WTC11 (cell line): Measurements from ENCODE around the gene RAPGEF2. TPM values are rescaled to one million over a fixed set of nuclear protein-coding genes. Genes with fewer than 3 reads are reported as not detected.

Source experiments
- ATAC-seq: fragments of 200-7000 bp; cut with Tn5 transposase; 2 replicates; pipeline ENCODE4 v1.10.0; 2021; ENCODE audit warnings: mild to moderate bottlenecking, moderate library complexity
- CTCF ChIA-PET: fragments of 300-600 bp; sonication (Branson Sonifier 250); formaldehyde crosslinking; loops from one replicate; lab custom pipeline; 2021; ENCODE audit warnings: antibody characterized with exemption; lab: Charles Lee
- POLR2A ChIA-PET: fragments of 350-600 bp; sonication (Branson Sonifier 250); formaldehyde crosslinking; loops from one replicate; lab custom pipeline; 2021; ENCODE audit warnings: antibody characterized with exemption; lab: Charles Lee
- DNase-seq: peaks from one replicate; pipeline ENCODE4 v3.0.0; 2021; ENCODE audit warnings: low spot score
- H3K27ac Mint-ChIP-seq: 2 replicates; pipeline ENCODE4 v1.8.0; 2021; ENCODE audit warnings: mixed read lengths
- H3K27me3 Mint-ChIP-seq: 2 replicates; pipeline ENCODE4 v1.8.0; 2021; ENCODE audit warnings: low read depth, mild to moderate bottlenecking, moderate library complexity, mixed read lengths
- H3K36me3 Mint-ChIP-seq: 2 replicates; pipeline ENCODE4 v1.8.0; 2021; ENCODE audit warnings: mixed read lengths
- H3K4me1 Mint-ChIP-seq: 2 replicates; pipeline ENCODE4 v1.8.0; 2022; ENCODE audit warnings: mixed read lengths
- H3K4me3 Mint-ChIP-seq: 2 replicates; pipeline ENCODE4 v1.8.0; 2021; ENCODE audit warnings: mild to moderate bottlenecking, moderate library complexity, mixed read lengths
- H3K9me3 Mint-ChIP-seq: 2 replicates; pipeline ENCODE4 v1.8.0; 2021; ENCODE audit warnings: mixed read lengths
- ATF1 ChIP-seq: sonication (generic); formaldehyde crosslinking; IDR thresholded peaks from 2 replicates; pipeline ENCODE4 v1.8.1; 2023; ENCODE audit warnings: mild to moderate bottlenecking, moderate library complexity, missing genetic modification reagents
- CREB1 ChIP-seq: sonication (generic); formaldehyde crosslinking; IDR thresholded peaks from 2 replicates; pipeline ENCODE4 v1.8.0; 2023; ENCODE audit warnings: mild to moderate bottlenecking, missing genetic modification reagents
- EMX1 ChIP-seq: fragments of 250-450 bp; sonication (Bioruptor Pico); IDR thresholded peaks from 2 replicates; pipeline ENCODE4 v1.8.0; 2021; ENCODE audit warnings: mild to moderate bottlenecking
- ESRRA ChIP-seq: sonication (generic); formaldehyde crosslinking; IDR thresholded peaks from 2 replicates; pipeline ENCODE4 v1.8.1; 2022; ENCODE audit warnings: mild to moderate bottlenecking, missing genetic modification reagents, borderline replicate concordance
- FOXJ3 ChIP-seq: sonication (generic); formaldehyde crosslinking; IDR thresholded peaks from 2 replicates; pipeline ENCODE4 v1.9.0; 2021; ENCODE audit warnings: missing genetic modification reagents, mild to moderate bottlenecking, borderline replicate concordance
- NFE2L1 ChIP-seq: sonication (generic); formaldehyde crosslinking; IDR thresholded peaks from 2 replicates; pipeline ENCODE4 v1.8.1; 2023; ENCODE audit warnings: missing genetic modification reagents
- NFYB ChIP-seq: sonication (generic); formaldehyde crosslinking; conservative IDR thresholded peaks from 2 replicates; pipeline ENCODE4 v1.8.0; 2022; ENCODE audit warnings: low read depth, missing genetic modification reagents
- NR1H2 ChIP-seq: sonication (generic); formaldehyde crosslinking; IDR thresholded peaks from 2 replicates; pipeline ENCODE4 v1.9.0; 2021; ENCODE audit warnings: mild to moderate bottlenecking, moderate library complexity, missing genetic modification reagents
- OVOL2 ChIP-seq: fragments of 250-450 bp; sonication (Bioruptor Pico); IDR thresholded peaks from 2 replicates; pipeline ENCODE4 v1.9.0; 2021; ENCODE audit warnings: mild to moderate bottlenecking, borderline replicate concordance
- PRRX2 ChIP-seq: fragments of 250-450 bp; sonication (Bioruptor Pico); IDR thresholded peaks from 2 replicates; pipeline ENCODE4 v1.8.0; 2021; ENCODE audit warnings: mild to moderate bottlenecking
- SMAD3 ChIP-seq: sonication (generic); formaldehyde crosslinking; IDR thresholded peaks from 2 replicates; pipeline ENCODE4 v1.8.0; 2022; ENCODE audit warnings: missing genetic modification reagents, mild to moderate bottlenecking, borderline replicate concordance
- ZNF121 ChIP-seq: sonication (generic); formaldehyde crosslinking; IDR thresholded peaks from 2 replicates; pipeline ENCODE4 v1.8.0; 2023; ENCODE audit warnings: missing genetic modification reagents
- ZNF263 ChIP-seq: sonication (generic); formaldehyde crosslinking; IDR thresholded peaks from 2 replicates; pipeline ENCODE4 v1.8.1; 2022; ENCODE audit warnings: low read depth, mild to moderate bottlenecking, moderate library complexity, missing genetic modification reagents
- total RNA-seq: library from RNA; stranded (reverse); gene quantifications from 3 replicates; pipeline ENCODE4 v1.2.3, GENCODE V29; 2021
- TF ChIP-seq, protein P1 (sequence below): sonication (generic); formaldehyde crosslinking; IDR thresholded peaks from 2 replicates; pipeline ENCODE4 v1.8.0; 2022; ENCODE audit warnings: mild to moderate bottlenecking, missing genetic modification reagents
- TF ChIP-seq, protein P2 (sequence below): sonication (generic); formaldehyde crosslinking; IDR thresholded peaks from 2 replicates; pipeline ENCODE4 v1.8.1; 2022; ENCODE audit warnings: mild to moderate bottlenecking, moderate library complexity, missing genetic modification reagents
- TF ChIP-seq, protein P3 (sequence below): fragments of 250-450 bp; sonication (Bioruptor Pico); IDR thresholded peaks from 2 replicates; pipeline ENCODE4 v1.9.0; 2021; ENCODE audit warnings: mild to moderate bottlenecking
- TF ChIP-seq, protein P4 (sequence below): fragments of 200-600 bp; IDR thresholded peaks from 2 replicates; pipeline ENCODE4 v1.8.0; 2022; ENCODE audit warnings: antibody characterized with exemption
- TF ChIP-seq, protein P5 (sequence below): fragments of 250-450 bp; sonication (Bioruptor Pico); IDR thresholded peaks from 2 replicates; pipeline ENCODE4 v2.1.2; 2022; ENCODE audit warnings: mild to moderate bottlenecking, moderate library complexity
- TF ChIP-seq, protein P6 (sequence below): sonication (generic); formaldehyde crosslinking; conservative IDR thresholded peaks from 2 replicates; pipeline ENCODE4 v1.8.1; 2022; ENCODE audit warnings: mild to moderate bottlenecking, missing genetic modification reagents
- TF ChIP-seq, protein P7 (sequence below): sonication (generic); formaldehyde crosslinking; IDR thresholded peaks from 2 replicates; pipeline ENCODE4 v1.8.0; 2023; ENCODE audit warnings: missing genetic modification reagents
- TF ChIP-seq, protein P8 (sequence below): sonication (generic); formaldehyde crosslinking; IDR thresholded peaks from 2 replicates; pipeline ENCODE4 v1.8.0; 2023; ENCODE audit warnings: mild to moderate bottlenecking, missing genetic modification reagents

RAPGEF2 gene
- total RNA-seq, 1 experiment from 2014 or later: 40.6 TPM

DNA sequence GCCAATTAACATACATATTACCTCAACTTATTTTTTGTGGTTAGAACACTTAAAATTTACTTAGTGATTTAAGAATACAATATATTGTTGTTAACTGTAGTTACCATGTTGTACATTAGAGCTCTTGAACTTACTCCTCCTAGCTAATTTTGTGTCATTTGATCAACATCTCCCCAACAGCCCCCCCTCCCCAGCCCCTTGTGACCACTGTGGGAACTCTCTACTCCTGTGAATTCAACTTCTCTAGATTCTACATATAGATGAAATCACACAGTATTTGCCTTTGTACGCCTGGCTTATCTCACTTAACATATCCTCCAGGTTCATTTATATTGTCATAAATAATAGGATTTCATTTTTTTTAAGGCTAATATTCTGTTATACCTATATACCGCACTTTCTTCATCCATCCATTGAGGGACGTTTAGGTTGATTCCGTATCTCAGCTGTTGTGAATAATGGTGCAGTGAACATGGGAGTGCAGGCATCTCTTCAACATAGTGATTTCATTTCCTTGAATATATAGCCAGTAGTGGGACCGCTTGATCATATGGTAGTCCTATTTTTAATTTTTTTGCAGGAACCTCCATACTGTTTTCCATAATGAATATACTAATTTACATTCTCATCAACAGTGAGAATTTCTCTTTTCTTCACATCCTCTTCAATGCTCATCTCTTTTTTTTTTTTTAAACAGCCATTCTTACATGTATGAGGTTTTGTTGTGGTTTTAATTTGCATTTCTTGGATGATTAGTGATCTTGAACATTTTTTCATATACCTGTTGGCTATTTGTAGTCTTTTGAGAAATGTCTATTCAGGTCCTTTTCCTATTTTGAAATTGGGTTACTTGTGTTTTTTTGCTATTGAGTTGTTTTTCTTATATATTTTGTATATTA is 66.8 kb downstream of the RAPGEF2 start:
- Mint-ChIP-seq H3K4me3 (no peak overlapping the region), H3K9me3 (peaks cover 3% of the 10 kb centered on the region; the same call in 1 of the 2 replicates), H3K4me1 (peaks cover 57% of the 10 kb centered on the region), H3K27ac (no peak overlapping the region), H3K36me3 (no peaks in the 10 kb centered on the region), H3K27me3 (no peaks in the 10 kb centered on the region)
- POLR2A ChIA-PET: no interaction called here
- CTCF ChIA-PET: no interaction called here
- TF ChIP-seq, protein P1, sequence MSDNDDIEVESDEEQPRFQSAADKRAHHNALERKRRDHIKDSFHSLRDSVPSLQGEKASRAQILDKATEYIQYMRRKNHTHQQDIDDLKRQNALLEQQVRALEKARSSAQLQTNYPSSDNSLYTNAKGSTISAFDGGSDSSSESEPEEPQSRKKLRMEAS (CRISPR knock-in tag): no peak
- TF ChIP-seq OVOL2 (CRISPR knock-in tag) (no peak), EMX1 (no peak), SMAD3 (CRISPR knock-in tag) (no peak), CREB1 (no peak), NFYB (CRISPR knock-in tag) (no peak), FOXJ3 (CRISPR knock-in tag) (no peak)
- TF ChIP-seq, protein P2, sequence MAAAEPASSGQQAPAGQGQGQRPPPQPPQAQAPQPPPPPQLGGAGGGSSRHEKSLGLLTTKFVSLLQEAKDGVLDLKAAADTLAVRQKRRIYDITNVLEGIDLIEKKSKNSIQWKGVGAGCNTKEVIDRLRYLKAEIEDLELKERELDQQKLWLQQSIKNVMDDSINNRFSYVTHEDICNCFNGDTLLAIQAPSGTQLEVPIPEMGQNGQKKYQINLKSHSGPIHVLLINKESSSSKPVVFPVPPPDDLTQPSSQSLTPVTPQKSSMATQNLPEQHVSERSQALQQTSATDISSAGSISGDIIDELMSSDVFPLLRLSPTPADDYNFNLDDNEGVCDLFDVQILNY (CRISPR knock-in tag): no peak
- TF ChIP-seq, protein P3, sequence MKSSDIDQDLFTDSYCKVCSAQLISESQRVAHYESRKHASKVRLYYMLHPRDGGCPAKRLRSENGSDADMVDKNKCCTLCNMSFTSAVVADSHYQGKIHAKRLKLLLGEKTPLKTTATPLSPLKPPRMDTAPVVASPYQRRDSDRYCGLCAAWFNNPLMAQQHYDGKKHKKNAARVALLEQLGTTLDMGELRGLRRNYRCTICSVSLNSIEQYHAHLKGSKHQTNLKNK: no peak
- TF ChIP-seq, protein P4, sequence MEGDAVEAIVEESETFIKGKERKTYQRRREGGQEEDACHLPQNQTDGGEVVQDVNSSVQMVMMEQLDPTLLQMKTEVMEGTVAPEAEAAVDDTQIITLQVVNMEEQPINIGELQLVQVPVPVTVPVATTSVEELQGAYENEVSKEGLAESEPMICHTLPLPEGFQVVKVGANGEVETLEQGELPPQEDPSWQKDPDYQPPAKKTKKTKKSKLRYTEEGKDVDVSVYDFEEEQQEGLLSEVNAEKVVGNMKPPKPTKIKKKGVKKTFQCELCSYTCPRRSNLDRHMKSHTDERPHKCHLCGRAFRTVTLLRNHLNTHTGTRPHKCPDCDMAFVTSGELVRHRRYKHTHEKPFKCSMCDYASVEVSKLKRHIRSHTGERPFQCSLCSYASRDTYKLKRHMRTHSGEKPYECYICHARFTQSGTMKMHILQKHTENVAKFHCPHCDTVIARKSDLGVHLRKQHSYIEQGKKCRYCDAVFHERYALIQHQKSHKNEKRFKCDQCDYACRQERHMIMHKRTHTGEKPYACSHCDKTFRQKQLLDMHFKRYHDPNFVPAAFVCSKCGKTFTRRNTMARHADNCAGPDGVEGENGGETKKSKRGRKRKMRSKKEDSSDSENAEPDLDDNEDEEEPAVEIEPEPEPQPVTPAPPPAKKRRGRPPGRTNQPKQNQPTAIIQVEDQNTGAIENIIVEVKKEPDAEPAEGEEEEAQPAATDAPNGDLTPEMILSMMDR: no peak
- TF ChIP-seq, protein P5, sequence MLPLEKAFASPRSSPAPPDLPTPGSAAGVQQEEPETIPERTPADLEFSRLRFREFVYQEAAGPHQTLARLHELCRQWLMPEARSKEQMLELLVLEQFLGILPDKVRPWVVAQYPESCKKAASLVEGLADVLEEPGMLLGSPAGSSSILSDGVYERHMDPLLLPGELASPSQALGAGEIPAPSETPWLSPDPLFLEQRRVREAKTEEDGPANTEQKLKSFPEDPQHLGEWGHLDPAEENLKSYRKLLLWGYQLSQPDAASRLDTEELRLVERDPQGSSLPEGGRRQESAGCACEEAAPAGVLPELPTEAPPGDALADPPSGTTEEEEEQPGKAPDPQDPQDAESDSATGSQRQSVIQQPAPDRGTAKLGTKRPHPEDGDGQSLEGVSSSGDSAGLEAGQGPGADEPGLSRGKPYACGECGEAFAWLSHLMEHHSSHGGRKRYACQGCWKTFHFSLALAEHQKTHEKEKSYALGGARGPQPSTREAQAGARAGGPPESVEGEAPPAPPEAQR (CRISPR knock-in tag): no peak
- DNase-seq (no peak), ATAC-seq (no peak)

DNA sequence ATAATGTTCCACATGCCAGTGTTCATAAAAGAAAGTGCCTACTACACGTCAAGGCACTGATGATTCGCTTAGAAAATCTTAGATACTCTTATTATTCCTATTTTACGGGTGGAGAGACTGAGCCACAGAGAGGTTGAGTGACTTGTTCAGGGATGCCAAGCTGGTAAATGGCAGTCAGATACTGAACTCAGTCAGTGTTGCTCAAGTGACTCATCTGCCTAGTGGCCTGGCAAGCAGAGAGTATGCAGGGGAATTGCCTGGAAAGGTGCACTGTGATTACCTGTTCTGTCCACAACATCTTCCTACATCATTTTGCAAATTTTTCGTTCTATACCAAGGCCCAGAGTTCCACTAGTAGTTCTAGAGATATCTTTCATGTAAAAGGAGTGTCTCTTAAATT is 68.4 kb downstream of the RAPGEF2 start:
- Mint-ChIP-seq H3K27me3 (no peaks in the 10 kb centered on the region), H3K27ac (no peak overlapping the region), H3K4me1 (peaks cover 72% of the 10 kb centered on the region), H3K36me3 (no peaks in the 10 kb centered on the region), H3K4me3 (no peak overlapping the region), H3K9me3 (no peaks in the 10 kb centered on the region)
- no peak for DNase-seq
- ATAC-seq: no peak
- TF ChIP-seq NR1H2 (CRISPR knock-in tag): no peak
- POLR2A ChIA-PET: no interaction called here
- CTCF ChIA-PET: no interaction called here

DNA sequence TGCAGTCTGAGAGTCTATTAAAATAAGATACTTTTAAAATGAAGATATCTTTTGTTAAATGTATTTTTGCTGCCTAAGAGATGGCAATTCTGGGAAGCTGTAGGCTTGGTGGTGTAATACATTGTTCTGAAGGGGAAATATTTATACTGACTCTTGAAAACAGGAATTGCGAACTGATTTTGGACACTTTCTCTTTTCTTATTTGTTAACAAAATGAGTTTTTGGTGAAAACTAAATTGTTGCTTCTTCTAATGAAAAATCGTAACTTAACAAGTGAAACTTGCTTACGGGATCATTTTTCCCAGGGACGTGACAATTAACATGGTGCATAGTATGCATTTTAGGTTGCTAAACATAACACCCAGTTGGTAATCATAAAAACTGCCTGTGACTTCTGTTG is 71.0 kb downstream of the RAPGEF2 start:
- ChIA-PET CTCF (interaction anchor here (1.9 kb wide), 1 partner anchor 317 kb away, joined by 7 read pairs; no protein-coding TSS in a partner anchor), POLR2A (no interaction called here)
- Mint-ChIP-seq H3K4me3 (no peak overlapping the region), H3K27me3 (no peaks in the 10 kb centered on the region), H3K27ac (peak overlapping the region; percentile 67), H3K9me3 (no peaks in the 10 kb centered on the region), H3K36me3 (no peaks in the 10 kb centered on the region), H3K4me1 (peaks cover 66% of the 10 kb centered on the region)
- no peak for ATAC-seq
- DNase-seq: no peak
- TF ChIP-seq, protein P1 (CRISPR knock-in tag): no peak
- no peak for TF ChIP-seq ZNF121 (CRISPR knock-in tag)
- TF ChIP-seq, protein P6, sequence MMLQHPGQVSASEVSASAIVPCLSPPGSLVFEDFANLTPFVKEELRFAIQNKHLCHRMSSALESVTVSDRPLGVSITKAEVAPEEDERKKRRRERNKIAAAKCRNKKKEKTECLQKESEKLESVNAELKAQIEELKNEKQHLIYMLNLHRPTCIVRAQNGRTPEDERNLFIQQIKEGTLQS: no peak
- no peak for TF ChIP-seq ZNF263
- TF ChIP-seq ATF1 (CRISPR knock-in tag): no peak
- TF ChIP-seq, protein P7, sequence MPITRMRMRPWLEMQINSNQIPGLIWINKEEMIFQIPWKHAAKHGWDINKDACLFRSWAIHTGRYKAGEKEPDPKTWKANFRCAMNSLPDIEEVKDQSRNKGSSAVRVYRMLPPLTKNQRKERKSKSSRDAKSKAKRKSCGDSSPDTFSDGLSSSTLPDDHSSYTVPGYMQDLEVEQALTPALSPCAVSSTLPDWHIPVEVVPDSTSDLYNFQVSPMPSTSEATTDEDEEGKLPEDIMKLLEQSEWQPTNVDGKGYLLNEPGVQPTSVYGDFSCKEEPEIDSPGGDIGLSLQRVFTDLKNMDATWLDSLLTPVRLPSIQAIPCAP (CRISPR knock-in tag): no peak
- TF ChIP-seq, protein P8, sequence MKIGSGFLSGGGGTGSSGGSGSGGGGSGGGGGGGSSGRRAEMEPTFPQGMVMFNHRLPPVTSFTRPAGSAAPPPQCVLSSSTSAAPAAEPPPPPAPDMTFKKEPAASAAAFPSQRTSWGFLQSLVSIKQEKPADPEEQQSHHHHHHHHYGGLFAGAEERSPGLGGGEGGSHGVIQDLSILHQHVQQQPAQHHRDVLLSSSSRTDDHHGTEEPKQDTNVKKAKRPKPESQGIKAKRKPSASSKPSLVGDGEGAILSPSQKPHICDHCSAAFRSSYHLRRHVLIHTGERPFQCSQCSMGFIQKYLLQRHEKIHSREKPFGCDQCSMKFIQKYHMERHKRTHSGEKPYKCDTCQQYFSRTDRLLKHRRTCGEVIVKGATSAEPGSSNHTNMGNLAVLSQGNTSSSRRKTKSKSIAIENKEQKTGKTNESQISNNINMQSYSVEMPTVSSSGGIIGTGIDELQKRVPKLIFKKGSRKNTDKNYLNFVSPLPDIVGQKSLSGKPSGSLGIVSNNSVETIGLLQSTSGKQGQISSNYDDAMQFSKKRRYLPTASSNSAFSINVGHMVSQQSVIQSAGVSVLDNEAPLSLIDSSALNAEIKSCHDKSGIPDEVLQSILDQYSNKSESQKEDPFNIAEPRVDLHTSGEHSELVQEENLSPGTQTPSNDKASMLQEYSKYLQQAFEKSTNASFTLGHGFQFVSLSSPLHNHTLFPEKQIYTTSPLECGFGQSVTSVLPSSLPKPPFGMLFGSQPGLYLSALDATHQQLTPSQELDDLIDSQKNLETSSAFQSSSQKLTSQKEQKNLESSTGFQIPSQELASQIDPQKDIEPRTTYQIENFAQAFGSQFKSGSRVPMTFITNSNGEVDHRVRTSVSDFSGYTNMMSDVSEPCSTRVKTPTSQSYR (CRISPR knock-in tag): no peak
- TF ChIP-seq NFE2L1 (CRISPR knock-in tag): no peak
- no peak for TF ChIP-seq PRRX2 (CRISPR knock-in tag)
- no peak for TF ChIP-seq ESRRA
